A673 (cell line): ENCODE measurements around the gene CEP131. TPM values are rescaled to one million over a fixed set of nuclear protein-coding genes. Genes with fewer than 3 reads are reported as not detected.
"Not testable (repeated sequence)": the region's sequence is repeated elsewhere in the genome, so short reads cannot be mapped to it uniquely, and the experiment has no call there.

Experiments
- BruUV-seq: library from RNA; stranded (reverse); fragments of 400-500 nt; replicated peaks from 2 replicates; lab custom pipeline; 2021; lab: Mats Ljungman, UMichigan
- CTCF ChIA-PET: fragments of 300-600 bp; sonication (Branson Sonifier 250); formaldehyde crosslinking; loops from one replicate; lab custom pipeline; 2022; ENCODE audit warnings: antibody characterized with exemption; lab: Charles Lee
- POLR2A ChIA-PET: fragments of 300-600 bp; sonication (Branson Sonifier 250); formaldehyde crosslinking; loops from one replicate; lab custom pipeline; 2022; ENCODE audit warnings: antibody characterized with exemption; ENCODE audit not compliant: low non-redundant PET; lab: Charles Lee
- DNase-seq: peaks from one replicate; pipeline ENCODE4 v3.0.0-alpha.2; 2015; ENCODE audit warnings: low spot score
- H3K27ac ChIP-seq: fragments of 200-600 bp; sonication (generic); 2 replicates; pipeline ENCODE4 v1.5.1; 2016; ENCODE audit warnings: mixed run types, low read depth, mild to moderate bottlenecking, mixed read lengths, antibody characterized with exemption, low read length; ENCODE audit not compliant: poor library complexity, severe bottlenecking
- H3K27me3 ChIP-seq: fragments of 200-600 bp; sonication (generic); replicated peaks from 2 replicates; pipeline ENCODE4 v1.6.1; 2017; ENCODE audit warnings: mixed run types, low read depth, mild to moderate bottlenecking, mixed read lengths, antibody characterized with exemption, low read length; ENCODE audit not compliant: insufficient read depth, poor library complexity
- H3K36me3 ChIP-seq: fragments of 200-600 bp; sonication (generic); 2 replicates; pipeline ENCODE4 v1.6.1; 2016; ENCODE audit warnings: mixed run types, mild to moderate bottlenecking, mixed read lengths, antibody characterized with exemption, low read length; ENCODE audit not compliant: insufficient read depth, poor library complexity, severe bottlenecking
- H3K4me1 ChIP-seq: fragments of 200-600 bp; sonication (generic); 2 replicates; pipeline ENCODE4 v1.6.1; 2017; ENCODE audit warnings: mixed run types, mild to moderate bottlenecking, mixed read lengths, antibody characterized with exemption, low read length; ENCODE audit not compliant: insufficient read depth, poor library complexity, severe bottlenecking
- H3K4me3 ChIP-seq: fragments of 200-600 bp; sonication (generic); 2 replicates; pipeline ENCODE4 v1.5.1; 2016; ENCODE audit warnings: low read depth, mixed run types, mild to moderate bottlenecking, mixed read lengths, low read length; ENCODE audit not compliant: poor library complexity, severe bottlenecking
- H3K9me3 ChIP-seq: fragments of 200-600 bp; sonication (generic); 2 replicates; pipeline ENCODE4 v1.6.1; 2016; ENCODE audit warnings: mixed run types, low read depth, mild to moderate bottlenecking, mixed read lengths, antibody characterized with exemption, low read length; ENCODE audit not compliant: poor library complexity, severe bottlenecking
- EZH2 ChIP-seq: fragments of 200-600 bp; sonication (generic); IDR thresholded peaks from 2 replicates; pipeline ENCODE4 v1.6.1; 2017; ENCODE audit warnings: borderline replicate concordance, low read depth, mild to moderate bottlenecking, mixed read lengths, antibody characterized with exemption, low read length; ENCODE audit not compliant: poor library complexity, severe bottlenecking
- intact Hi-C: fragments of 100-400 bp; cut with micrococcal nuclease; formaldehyde crosslinking; loops from one replicate; pipeline ENCODE4 v1.10.0; 2022; ENCODE audit not compliant: unreplicated experiment
- total RNA-seq: library from RNA; stranded (reverse); gene quantifications from 2 replicates; pipeline ENCODE4 v1.2.3, GENCODE V29; 2021
- TF ChIP-seq, protein P1 (sequence below): fragments of 300-800, 200-600 bp; sonication (generic); conservative IDR thresholded peaks from 2 replicates; pipeline ENCODE4 v1.5.1; 2017; ENCODE audit warnings: low read depth, mild to moderate bottlenecking, antibody characterized with exemption, low read length, moderate library complexity, mixed read lengths

CEP131 gene
- total RNA-seq, 1 experiment from 2014 or later, result 27.1 TPM

- intact Hi-C loops, result no loop called here
- ChIA-PET CTCF (interaction anchor here (0.6 kb wide), 1 partner anchor 9 kb away, joined by 9 read pairs; no protein-coding TSS in a partner anchor), POLR2A (no interaction called here)
- Histone ChIP-seq H3K4me3 (no peak overlapping the region), H3K27me3 (no peaks in the 10 kb centered on the region), H3K27ac (no peak overlapping the region), H3K4me1 (peaks cover 9% of the 10 kb centered on the region), H3K36me3 (no peaks in the 10 kb centered on the region), H3K9me3 (no peaks in the 10 kb centered on the region)
- TF ChIP-seq, protein P1, sequence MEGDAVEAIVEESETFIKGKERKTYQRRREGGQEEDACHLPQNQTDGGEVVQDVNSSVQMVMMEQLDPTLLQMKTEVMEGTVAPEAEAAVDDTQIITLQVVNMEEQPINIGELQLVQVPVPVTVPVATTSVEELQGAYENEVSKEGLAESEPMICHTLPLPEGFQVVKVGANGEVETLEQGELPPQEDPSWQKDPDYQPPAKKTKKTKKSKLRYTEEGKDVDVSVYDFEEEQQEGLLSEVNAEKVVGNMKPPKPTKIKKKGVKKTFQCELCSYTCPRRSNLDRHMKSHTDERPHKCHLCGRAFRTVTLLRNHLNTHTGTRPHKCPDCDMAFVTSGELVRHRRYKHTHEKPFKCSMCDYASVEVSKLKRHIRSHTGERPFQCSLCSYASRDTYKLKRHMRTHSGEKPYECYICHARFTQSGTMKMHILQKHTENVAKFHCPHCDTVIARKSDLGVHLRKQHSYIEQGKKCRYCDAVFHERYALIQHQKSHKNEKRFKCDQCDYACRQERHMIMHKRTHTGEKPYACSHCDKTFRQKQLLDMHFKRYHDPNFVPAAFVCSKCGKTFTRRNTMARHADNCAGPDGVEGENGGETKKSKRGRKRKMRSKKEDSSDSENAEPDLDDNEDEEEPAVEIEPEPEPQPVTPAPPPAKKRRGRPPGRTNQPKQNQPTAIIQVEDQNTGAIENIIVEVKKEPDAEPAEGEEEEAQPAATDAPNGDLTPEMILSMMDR, result no peak
- TF ChIP-seq EZH2, result no peak
- DNase-seq, result no peak
- no TSS peak for BruUV-seq
Observed at GRCh38 chr17:81148986-81149533, 73.7 kb downstream of the CEP131 start.

DNA sequence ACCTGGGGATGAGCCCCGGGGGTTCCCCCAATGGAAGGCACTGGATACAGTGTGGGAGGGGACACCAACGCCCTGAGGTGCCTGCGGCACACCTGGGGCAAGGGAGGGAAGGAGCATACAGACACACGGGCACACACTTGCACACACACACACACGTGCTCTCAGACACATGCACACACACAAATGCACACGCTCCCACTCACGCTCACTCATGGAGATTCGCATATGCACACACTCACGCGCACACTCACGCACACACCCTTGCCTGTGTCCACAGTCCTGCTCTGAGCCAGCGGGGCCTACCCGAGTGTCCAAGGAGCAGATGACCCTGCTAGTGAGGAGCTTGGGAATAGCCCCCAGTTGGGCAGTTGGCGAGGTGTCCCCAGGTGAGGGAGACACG, 74.2 kb downstream of the CEP131 start:
- H3K27ac ChIP-seq, result no peak overlapping the region
- H3K9me3 ChIP-seq, result no peaks in the 10 kb centered on the region
- DNase-seq, result no peak
- CTCF ChIA-PET, result no interaction called here
- POLR2A ChIA-PET, result interaction anchor here (0.6 kb wide), 1 partner anchor 48 kb away, joined by 3 read pairs; no protein-coding TSS in a partner anchor
- BruUV-seq, result no TSS peak
- no peak overlapping the region for H3K4me3 ChIP-seq
- TF ChIP-seq EZH2, result no peak
- TF ChIP-seq, protein P1, result no peak
- H3K27me3 ChIP-seq, result no peaks in the 10 kb centered on the region
- no peaks in the 10 kb centered on the region for H3K36me3 ChIP-seq
- intact Hi-C loops, result no loop called here
- H3K4me1 ChIP-seq, result peaks cover 4% of the 10 kb centered on the region

GRCh38 chr17:81147701-81148100, 75.1 kb downstream of the CEP131 start:
- no peak for TF ChIP-seq EZH2
- TF ChIP-seq, protein P1, result no peak
- POLR2A ChIA-PET, result interaction anchor here (0.6 kb wide), 1 partner anchor 49 kb away, joined by 3 read pairs; no protein-coding TSS in a partner anchor
- no peak for DNase-seq
- no peaks in the 10 kb centered on the region for H3K9me3 ChIP-seq
- intact Hi-C loops, result no loop called here
- no peaks in the 10 kb centered on the region for H3K27me3 ChIP-seq
- CTCF ChIA-PET, result no interaction called here
- H3K36me3 ChIP-seq, result no peaks in the 10 kb centered on the region
- peaks cover 6% of the 10 kb centered on the region for H3K4me1 ChIP-seq
- H3K4me3 ChIP-seq, result no peak overlapping the region
- no peak overlapping the region for H3K27ac ChIP-seq
- BruUV-seq, result no TSS peak

GRCh38 chr17:81146208-81146607, 76.6 kb downstream of the CEP131 start:
- BruUV-seq, H3K27ac ChIP-seq, intact Hi-C loops, H3K36me3 ChIP-seq, POLR2A ChIA-PET, H3K4me3 ChIP-seq, DNase-seq, H3K9me3 ChIP-seq, H3K27me3 ChIP-seq: not testable (repeated sequence)
- peaks cover 11% of the 10 kb centered on the region for H3K4me1 ChIP-seq
- CTCF ChIA-PET, result interaction anchor here (0.6 kb wide), 1 partner anchor 54 kb away, joined by 7 read pairs; no protein-coding TSS in a partner anchor
